ENCODE data around the gene GRID1. TPM values are rescaled to one million over a fixed set of nuclear protein-coding genes. Genes with fewer than 3 reads are reported as not detected.

Gene GRID1
- total and polyA plus RNA-seq, 10 of the 15 experiments (the other 5 are each of a cell fraction or from before 2014, with no cell fraction given) = 0.04 to 0.62 (median 0.08) TPM; not detected in 5

GRCh38 chr10:86123715-86124114, 242.9 kb downstream of the GRID1 start:
- ATAC-seq (no peak), FAIRE-seq (no peak), DNase-seq (ENCODE audit: low read depth, low spot score) (no peak)
- TF ChIP-seq, protein P1, sequence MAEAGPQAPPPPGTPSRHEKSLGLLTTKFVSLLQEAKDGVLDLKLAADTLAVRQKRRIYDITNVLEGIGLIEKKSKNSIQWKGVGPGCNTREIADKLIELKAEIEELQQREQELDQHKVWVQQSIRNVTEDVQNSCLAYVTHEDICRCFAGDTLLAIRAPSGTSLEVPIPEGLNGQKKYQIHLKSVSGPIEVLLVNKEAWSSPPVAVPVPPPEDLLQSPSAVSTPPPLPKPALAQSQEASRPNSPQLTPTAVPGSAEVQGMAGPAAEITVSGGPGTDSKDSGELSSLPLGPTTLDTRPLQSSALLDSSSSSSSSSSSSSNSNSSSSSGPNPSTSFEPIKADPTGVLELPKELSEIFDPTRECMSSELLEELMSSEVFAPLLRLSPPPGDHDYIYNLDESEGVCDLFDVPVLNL (IDR thresholded peaks at IDR 0.05; ENCODE audit: low read depth, low read length) = no peak
- TF ChIP-seq, protein P2, sequence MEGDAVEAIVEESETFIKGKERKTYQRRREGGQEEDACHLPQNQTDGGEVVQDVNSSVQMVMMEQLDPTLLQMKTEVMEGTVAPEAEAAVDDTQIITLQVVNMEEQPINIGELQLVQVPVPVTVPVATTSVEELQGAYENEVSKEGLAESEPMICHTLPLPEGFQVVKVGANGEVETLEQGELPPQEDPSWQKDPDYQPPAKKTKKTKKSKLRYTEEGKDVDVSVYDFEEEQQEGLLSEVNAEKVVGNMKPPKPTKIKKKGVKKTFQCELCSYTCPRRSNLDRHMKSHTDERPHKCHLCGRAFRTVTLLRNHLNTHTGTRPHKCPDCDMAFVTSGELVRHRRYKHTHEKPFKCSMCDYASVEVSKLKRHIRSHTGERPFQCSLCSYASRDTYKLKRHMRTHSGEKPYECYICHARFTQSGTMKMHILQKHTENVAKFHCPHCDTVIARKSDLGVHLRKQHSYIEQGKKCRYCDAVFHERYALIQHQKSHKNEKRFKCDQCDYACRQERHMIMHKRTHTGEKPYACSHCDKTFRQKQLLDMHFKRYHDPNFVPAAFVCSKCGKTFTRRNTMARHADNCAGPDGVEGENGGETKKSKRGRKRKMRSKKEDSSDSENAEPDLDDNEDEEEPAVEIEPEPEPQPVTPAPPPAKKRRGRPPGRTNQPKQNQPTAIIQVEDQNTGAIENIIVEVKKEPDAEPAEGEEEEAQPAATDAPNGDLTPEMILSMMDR (IDR thresholded peaks at IDR 0.05 in 2 of 3, conservative IDR thresholded peaks at IDR 0.05 in 1 of 3; ENCODE audit: control insufficient read depth in 2 of 3, extremely low read depth in 1 of 3, insufficient read depth in 1 of 3, low read depth in 3 of 3, low read length in 3 of 3) = no peak
- TF ChIP-seq, protein P3, sequence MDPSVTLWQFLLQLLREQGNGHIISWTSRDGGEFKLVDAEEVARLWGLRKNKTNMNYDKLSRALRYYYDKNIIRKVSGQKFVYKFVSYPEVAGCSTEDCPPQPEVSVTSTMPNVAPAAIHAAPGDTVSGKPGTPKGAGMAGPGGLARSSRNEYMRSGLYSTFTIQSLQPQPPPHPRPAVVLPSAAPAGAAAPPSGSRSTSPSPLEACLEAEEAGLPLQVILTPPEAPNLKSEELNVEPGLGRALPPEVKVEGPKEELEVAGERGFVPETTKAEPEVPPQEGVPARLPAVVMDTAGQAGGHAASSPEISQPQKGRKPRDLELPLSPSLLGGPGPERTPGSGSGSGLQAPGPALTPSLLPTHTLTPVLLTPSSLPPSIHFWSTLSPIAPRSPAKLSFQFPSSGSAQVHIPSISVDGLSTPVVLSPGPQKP (IDR thresholded peaks at IDR 0.05; ENCODE audit: low read depth, low read length) = no peak
- TF ChIP-seq MEF2A (IDR thresholded peaks at IDR 0.05; ENCODE audit: insufficient read depth, low read depth, low read length) (no peak), CHD1 (IDR thresholded peaks at IDR 0.05; ENCODE audit: low read depth, low read length) (no peak), FOXM1 (IDR thresholded peaks at IDR 0.05; ENCODE audit: low read depth, low read length) (no peak), HSF1 (IDR thresholded peaks at IDR 0.05; ENCODE audit: low read depth, low read length) (no peak), SREBF1 (IDR thresholded peaks at IDR 0.05; ENCODE audit: low read length) (no peak), E2F8 (IDR thresholded peaks at IDR 0.05; ENCODE audit: low read depth, partially characterized antibody) (no peak), CBX3 (IDR thresholded peaks at IDR 0.05; ENCODE audit: borderline replicate concordance, low read depth) (no peak), RBBP5 (conservative IDR thresholded peaks at IDR 0.05) (no peak)
- TF ChIP-seq, protein P4, sequence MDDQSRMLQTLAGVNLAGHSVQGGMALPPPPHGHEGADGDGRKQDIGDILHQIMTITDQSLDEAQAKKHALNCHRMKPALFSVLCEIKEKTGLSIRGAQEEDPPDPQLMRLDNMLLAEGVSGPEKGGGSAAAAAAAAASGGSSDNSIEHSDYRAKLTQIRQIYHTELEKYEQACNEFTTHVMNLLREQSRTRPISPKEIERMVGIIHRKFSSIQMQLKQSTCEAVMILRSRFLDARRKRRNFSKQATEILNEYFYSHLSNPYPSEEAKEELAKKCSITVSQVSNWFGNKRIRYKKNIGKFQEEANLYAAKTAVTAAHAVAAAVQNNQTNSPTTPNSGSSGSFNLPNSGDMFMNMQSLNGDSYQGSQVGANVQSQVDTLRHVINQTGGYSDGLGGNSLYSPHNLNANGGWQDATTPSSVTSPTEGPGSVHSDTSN (IDR thresholded peaks at IDR 0.05; ENCODE audit: insufficient replicate concordance, low read depth, low read length) = no peak
- Histone ChIP-seq H3K9me3 (replicated peaks; ENCODE audit: control insufficient read depth, insufficient read depth, low read length) (no peaks in the 10 kb centered on the region), H4K20me1 (ENCODE audit: control insufficient read depth, insufficient read depth) (no peaks in the 10 kb centered on the region), H3K4me2 (ENCODE audit: control insufficient read depth, insufficient read depth) (no peak overlapping the region), H3K4me3 (no peak overlapping the region), H3K79me2 (ENCODE audit: control insufficient read depth, insufficient read depth, low read length) (no peaks in the 10 kb centered on the region), H2AFZ (ENCODE audit: control insufficient read depth, low read depth, low read length) (no peak overlapping the region), H3K27me3 (replicated peaks in 1 of 2; ENCODE audit: control insufficient read depth in 2 of 2, insufficient read depth in 2 of 2, low read length in 1 of 2) (no peaks in the 10 kb centered on the region; a peak in 1 of 4 replicates), H3K27ac (ENCODE audit: control insufficient read depth, insufficient read depth) (no peak overlapping the region), H3K36me3 (ENCODE audit: control insufficient read depth in 2 of 2, insufficient read depth in 2 of 2, low read length in 1 of 2) (no peaks in the 10 kb centered on the region), H3K9ac (ENCODE audit: control insufficient read depth, insufficient read depth, low read length) (no peak overlapping the region), H3K4me1 (ENCODE audit: control insufficient read depth, insufficient read depth, low read length) (no peaks in the 10 kb centered on the region)
- intact Hi-C loops (cut with micrococcal nuclease; ENCODE audit: unreplicated experiment) (no loop called here), in situ Hi-C loops (cut with MboI) (no loop called here)
- SMC1A ChIA-PET (ENCODE audit: uncharacterized antibody, unreplicated experiment) = interaction anchor here (1.3 kb wide), 1 partner anchor 15 kb away, joined by 3 read pairs; no protein-coding TSS in a partner anchor
- no TSS peak for BruUV-seq (replicated peaks)
- WGBS (ENCODE audit: insufficient coverage, insufficient replicate concordance, low lambda C conversion rate, missing lambda C conversion rate) = 0% methylated on average over 6 of the region's 6 CpGs
- POLR2A ChIA-PET = no interaction called here
- CTCF ChIA-PET = no interaction called here
- RAD21 ChIA-PET (ENCODE audit: unreplicated experiment) = no interaction called here
